HG03457 (cell line): ENCODE measurements around the gene LANCL3.
A peak's percentile ranks its signal among the peaks of the same experiment; 100 is the strongest.

Experiments used
- ATAC-seq: cut with Tn5 transposase; IDR thresholded peaks from one replicate; pipeline ENCODE4 v1.9.1; 2021; ENCODE audit warnings: moderate number of reproducible peaks; ENCODE audit not compliant: unreplicated experiment

LANCL3 gene

DNA sequence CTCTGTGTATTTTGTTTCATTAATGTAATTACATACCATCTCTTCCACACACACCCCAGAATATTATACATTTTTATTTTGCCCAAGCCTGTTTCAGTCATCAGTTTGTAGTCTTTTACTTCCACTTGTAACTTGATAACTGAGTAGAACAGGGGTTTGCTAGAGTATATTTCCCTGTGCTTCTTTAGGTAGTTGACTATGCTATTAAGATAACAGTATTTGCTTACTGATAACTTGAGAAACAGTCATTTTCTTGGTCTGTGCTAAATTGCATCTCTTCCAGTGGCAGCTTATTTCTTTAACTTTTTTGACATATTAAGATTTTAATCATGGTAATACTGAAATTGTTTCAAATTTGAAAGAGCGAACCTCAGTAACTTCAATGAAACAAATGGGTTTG is 107.1 kb downstream of the LANCL3 start:
- ATAC-seq, result no peak

DNA sequence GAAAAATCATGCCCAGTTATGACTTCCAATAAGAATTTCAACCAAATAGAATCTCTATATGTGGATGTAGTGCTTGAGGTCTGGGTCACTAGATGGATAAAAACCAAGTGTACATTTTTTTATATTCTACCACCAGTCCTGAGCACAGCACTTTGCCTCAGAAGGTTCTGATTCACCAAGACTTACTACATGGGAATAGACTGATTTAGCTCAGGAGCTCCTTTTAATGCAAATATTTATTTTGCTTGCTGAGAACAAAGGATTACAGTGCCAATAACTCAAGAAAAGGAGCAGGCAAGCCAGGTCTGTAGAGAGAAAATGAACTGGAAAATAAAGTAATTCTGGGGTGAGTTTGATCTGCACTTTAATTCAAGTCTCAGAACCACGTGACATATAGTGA is 107.8 kb downstream of the LANCL3 start:
- ATAC-seq, result no peak

DNA sequence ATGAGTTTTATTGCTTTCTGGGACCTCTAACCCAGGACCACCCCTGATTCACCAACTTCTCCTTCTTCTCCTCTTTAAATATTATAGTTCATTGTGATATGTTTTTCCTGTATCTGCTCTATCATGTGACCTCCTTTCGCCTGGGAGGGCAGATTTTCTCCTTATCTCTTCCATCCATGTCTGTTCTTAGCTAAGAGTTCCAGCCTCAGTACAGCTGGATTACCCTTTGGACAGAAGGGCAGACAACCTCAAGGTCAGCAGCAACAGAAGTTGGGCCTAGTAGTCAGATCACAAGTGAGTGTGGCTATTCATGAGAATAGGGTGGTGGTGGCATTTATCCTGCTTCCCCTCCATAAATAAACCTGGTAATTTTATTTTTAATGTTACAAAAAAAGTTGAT is 108.4 kb downstream of the LANCL3 start:
- no peak for ATAC-seq

DNA sequence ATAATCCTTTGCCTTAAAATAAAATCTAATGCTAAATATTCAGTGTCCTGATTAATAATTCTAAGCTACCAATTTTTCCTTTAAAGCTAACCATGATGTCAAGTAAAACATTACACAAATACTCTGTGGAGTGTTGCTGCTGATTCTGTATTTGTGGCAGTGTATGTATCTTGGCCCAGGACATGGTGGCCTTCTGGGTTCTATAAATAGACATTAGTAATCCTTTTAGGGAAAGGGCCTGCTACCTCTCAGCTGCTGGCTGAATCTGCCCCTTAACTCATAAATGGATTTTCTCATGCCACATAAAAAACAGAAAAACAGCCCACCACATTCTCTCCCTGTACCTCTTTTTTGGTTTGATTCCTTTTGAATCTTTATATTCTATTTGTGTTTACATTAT is 113.0 kb downstream of the LANCL3 start:
- no peak for ATAC-seq

DNA sequence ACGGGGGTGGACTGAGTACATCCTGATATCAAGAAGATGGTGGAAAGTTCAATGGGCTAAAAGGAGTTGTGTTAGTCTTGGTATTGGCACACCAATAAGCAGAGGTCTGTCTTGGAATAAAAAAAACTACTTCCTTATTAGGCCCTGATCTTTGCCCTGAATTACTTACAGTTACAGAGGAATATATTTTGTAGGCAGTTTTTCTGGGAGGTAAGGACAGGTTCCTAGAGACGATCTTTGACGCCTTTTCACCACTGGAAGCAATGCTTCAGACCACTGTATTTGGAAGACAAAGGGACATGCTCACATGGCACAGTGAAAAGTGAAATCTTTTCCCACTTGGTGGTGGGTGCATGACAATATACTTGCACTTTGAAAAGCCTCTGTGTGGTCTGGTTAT is 113.5 kb downstream of the LANCL3 start:
- ATAC-seq, result no peak

DNA sequence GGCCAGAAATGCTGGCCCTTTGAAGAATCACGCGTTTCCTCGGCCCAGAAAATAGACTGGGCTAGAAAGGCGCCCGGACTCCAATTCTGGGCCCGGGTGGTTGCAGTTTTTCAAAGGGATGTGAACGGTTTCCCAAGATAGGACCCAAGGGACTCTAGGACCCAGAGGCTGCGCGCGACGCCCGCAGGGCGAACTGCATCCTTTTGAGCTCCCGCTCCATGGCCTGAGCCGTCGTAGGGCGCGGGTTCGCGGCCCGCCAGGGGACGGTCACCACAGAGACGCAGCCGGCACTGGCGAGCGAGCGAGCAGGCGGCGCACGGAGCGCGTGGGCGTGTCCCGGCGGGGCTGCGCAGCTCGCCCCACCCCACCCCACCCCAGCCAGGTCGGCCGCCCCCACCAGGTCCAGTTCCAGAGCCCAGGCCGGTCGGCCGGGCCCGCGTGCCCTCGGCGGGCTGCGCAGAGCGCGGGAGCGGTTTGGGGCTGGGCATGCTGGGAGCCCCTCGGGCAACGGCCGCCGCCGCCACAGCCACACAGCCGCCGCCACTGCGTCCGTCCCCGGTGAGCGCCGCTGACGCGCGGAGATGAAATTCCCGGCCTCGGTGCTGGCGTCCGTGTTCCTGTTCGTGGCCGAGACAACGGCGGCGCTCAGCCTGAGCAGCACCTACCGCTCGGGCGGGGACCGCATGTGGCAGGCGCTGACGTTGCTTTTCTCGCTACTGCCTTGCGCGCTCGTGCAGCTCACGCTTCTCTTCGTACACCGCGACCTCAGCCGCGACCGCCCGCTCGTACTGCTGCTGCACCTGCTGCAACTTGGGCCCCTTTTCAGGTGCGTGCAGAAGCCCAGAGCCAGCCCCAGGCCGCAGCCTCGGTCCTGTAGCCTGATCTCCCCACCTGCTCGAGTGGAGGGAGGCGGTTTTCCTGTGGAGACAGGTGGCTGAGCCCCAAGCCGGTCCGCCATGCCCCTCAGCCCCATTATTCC is 114.2 kb downstream of the LANCL3 start, which contains the start of gene XK:
TSS of gene XK (plus strand) at position 411 of the 979 bp plus-strand sequence. CDS start at position 582, 171 bp downstream.
- ATAC-seq, result peak; percentile 54

DNA sequence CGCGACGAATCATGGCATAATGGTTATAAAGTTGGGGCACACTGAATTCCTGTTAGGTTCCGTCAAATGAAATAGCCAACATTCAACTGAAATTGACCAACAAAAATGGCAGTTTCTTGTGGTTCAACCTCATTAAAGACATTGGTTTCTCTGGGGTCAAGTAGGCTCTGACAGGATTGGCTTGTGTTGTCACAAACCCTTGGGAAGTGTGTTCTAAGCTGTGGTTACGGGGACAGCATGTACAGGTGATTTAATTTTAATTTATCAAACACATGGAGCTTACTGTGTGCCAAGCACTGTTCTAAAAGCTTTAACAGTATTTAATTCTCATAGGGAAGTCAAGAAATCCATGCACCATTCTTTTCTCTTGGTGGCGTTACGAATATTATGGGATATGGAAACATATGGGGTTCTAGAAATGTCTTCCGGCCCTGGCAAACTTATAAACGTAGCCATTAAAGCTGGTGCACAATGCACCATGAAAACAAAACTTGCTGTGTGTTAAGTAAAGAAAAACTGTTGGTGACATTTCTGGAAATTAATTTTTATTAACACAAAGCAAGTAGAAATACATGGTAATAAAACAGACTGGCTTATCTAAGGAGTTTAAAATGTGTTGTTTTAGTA is 115.0 kb downstream of the LANCL3 start:
- no peak for ATAC-seq

DNA sequence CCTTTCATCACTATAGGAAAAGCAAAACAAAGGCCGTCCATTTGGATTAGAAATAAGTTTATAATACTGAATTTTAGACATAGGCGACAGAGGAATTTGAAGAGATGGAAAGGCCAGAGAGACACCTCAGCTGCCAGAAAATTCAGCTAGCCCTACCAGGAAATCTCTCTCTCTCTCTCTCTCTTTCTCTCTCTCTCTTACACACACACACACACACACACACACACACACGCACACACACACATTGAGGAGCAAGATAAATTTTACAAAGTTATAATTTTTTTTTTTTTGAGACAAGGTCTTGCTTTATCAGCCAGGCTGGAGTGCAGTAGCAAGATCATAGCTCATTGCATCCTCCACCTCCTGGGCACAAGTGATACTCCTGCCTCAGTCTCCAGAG is 115.5 kb downstream of the LANCL3 start:
- no peak for ATAC-seq

DNA sequence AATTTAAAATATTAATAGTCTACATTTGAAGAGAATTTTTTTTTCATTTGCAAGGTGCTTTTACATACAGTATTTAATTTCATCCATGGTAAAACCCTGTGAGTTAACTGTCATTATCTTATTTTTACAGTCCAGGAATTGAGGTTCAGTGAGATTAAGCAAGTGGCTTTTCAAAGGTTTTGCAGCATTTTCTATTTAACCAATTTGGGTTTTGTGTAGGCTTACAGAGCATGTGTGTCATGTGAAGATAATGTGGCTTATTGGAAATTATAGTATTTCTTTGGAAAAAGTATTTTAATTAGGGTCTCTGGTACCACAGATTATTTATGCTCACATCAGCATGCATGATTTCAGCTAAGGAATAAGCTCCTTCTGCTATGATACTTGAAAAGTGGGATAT is 118.7 kb downstream of the LANCL3 start:
- ATAC-seq, result no peak

DNA sequence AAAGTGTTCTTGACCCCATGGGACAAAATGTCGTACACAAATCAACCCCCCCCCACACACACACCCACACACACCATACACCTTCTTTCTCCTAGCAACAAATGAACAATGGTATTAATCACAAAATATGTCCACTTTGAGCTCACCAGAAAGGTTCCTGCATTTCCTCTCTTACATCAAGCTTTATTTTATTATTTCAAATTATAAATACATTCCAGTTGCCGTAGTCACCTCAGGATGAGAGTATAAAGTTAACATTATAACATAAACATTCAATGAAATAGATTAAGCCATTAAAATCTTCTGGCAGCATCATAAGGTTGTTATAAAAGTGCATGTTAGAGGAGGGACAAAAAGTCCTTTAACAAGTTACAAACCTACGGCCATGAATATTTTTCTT is 121.5 kb downstream of the LANCL3 start:
- ATAC-seq, result no peak

DNA sequence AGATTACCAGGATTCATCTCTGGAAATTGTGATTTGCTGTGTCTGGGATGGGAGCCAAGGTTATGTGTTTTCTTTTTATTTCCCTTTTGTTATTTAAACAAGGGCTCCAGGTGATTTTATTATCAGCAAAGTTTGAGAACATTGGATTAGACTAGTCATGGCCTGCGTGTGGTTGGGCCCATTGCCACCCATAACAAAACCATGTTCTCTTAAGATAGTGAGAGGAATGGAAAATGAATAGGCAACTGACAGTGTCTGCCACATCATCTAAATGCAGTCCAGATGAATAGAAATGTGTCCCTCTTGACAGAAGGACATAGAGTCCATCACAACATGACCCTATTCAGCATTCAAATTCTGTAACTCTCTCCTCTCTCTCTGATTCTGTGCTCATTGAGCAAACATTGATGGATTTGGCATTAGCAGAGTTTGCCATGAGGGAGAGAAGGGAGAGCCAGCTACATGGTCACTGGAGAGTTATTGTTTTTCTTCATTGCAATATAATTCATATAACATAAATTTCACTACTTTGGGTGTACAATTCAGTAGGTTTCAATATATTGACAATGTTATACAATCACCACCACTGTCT is 125.8 kb downstream of the LANCL3 start:
- ATAC-seq, result no peak

DNA sequence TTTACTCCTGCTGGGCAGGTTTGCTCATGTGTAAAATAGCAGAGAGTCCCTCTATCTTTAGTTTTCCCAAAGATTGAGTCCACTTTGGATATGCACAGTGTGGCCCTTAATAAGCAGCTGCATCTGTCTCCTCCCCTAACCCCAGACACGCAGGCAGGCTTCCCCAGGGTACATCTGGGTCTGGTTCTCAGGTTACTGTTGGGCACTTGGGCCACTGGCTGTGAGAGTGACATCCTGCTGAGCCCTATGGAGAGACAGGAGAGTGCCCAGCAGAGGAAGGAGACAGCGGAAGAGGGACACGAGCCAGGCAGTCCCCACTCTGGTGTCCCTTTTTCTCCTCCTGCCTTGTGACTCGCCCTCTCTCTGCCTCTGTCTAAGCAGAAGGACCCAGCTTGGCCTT is 130.1 kb downstream of the LANCL3 start:
- ATAC-seq, result no peak

DNA sequence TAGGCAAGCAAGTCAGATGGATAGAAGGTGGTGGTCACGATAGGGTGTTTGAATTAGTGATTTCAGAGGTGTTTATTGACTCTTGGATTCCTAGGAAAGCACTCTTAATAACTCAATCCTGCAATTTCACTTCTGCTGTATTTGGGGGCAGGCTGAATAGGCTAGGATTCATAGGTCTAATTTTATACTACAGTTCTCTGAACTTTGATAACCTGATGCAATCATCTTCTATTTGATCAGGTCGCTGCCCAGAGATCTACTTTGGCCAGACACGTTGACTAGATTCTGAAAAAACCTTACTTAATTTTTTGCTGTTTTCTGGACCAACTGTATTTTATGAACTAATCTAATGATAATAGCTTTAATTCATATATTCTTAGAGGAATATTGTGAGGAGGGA is 140.5 kb downstream of the LANCL3 start:
- ATAC-seq, result no peak

DNA sequence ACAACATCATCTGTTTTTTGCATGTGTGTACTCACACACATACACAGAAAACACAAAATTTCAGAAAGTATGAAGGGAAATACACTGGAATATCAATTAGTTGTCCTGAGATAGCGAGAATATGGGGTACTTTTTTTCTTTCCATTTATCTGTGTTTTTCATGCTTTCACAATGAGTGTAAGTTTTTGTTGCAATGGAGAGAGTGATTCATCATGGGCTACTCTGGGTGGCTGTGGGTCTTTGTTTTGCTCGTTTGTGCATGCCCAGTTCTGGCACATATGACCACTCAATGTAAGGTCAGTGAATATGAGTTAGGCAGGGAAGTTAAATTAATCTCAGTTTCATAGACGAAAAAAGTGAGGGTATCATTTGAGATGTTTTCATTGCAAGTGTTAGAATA is 141.0 kb downstream of the LANCL3 start:
- ATAC-seq, result no peak

DNA sequence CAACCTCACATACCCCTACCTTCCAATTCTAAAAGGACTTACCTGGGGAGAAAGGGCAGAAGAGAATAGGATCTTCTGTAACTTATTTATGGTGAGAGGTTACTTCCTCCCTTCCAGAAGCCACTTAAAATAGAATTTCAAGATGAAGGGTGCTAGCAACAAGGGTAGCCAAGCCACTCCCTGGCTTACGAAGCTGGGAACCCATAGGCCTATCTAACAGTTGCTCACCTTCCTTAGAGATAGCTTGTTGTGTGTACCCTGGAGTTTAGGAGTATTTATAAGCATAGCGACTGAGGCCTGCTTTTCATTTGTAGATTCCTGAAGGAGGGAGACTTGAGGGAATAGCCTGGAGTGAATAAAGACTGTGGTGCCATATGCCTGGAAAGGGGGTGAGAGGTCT is 143.0 kb downstream of the LANCL3 start:
- ATAC-seq, result no peak

DNA sequence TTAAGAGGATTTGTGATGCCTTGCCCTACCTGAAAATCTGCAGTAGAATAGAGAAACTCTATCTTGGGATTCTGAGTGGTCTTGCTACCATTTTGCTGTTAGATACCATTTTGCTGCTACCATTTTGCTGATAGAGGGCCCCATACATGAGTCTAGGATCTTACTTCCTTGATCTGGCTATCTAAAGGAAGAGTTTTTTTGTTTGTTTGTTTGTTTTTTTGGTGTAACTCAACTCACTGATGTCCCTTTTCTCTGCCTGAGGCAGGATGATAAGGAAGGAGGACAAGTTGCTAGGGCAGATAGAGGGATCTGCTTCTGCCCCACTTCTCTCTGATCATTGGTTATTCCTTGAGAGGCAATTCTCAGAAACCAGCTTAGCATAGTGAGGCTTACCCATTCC is 145.1 kb downstream of the LANCL3 start:
- ATAC-seq, result no peak

DNA sequence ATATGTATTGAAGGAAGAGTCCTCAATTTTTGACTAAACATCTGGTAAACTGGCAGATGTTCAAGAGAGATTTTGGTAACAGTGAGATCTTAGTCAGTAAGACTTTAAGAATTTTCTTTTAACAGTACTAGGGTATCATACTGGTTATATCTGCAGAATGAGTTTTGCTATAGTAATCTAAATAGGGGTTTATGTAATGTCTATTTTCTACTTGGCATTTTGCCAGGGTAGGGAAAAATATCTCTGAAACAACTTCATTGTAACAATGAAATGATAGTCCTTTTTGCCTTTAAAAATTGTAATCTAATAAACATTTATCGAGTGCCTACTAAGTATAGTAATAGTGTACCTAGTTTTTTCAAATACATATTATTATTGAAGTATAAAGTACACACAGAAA is 146.2 kb downstream of the LANCL3 start:
- ATAC-seq, result no peak

DNA sequence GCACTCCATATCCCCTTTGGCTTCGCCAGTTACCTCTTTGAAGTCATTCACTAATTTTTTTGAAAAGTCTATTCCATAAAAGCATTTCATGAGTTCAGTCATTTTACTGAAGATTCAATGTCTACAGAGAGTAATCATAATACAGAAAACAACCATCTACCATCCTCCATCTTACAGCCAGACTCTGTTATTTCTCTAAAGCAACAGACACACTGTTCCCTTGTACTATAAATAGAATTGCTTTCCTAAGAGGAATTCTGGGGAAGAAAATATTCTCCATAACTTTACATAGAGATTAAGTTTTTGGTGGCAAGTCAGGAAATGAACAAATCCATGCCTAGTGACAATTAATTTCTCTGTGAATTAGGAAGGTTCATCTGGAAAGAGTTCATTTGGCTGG is 151.1 kb downstream of the LANCL3 start:
- no peak for ATAC-seq

DNA sequence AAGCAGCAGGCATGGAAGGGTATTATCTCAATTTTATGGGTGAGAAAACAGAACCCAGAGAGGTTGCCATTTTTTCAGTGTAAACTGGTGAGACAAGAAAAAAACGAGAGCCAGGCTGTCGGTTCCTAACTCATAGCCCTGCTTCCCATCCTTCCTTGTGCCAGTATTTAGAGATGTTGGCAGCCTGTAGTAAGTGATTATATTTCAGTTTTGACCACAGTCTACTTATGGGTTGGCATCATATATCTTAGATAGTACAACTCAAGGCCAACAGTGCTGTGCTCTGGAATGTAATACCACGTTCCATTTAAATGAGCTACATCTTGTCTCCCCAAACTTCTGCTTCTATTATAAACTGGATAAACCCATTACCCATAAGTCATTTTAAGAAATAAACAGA is 154.9 kb downstream of the LANCL3 start:
- ATAC-seq, result no peak
